ENCODE data around the gene NOS3. TPM values are rescaled to one million over a fixed set of nuclear protein-coding genes. Genes with fewer than 3 reads are reported as not detected.

The NOS3 gene
- total and polyA plus RNA-seq, 2 donors (not counting 3 experiments of a cell fraction or from before 2014, with no cell fraction given) = 82.8 to 95.1 TPM

DNA sequence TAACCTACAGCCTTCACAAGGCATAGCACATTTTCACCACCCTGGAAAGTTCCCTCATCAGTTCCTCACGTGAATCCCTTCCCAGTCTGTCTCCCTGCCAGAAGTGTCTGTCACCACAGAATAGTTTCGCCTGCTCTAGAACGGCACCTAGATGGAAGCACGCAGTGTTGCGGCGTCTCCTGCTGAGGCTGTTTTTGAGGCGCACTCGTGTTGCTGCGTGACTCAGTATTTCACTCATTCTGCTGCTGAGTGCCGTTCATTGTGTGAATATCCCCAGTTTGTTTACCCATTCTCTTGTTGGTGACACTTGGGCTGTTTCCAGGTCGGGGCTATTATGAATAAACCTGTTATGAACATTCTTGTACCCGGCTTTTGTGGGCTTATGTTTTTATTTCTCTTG lies 12.8 kb downstream of the NOS3 start:
- peak overlapping the region; percentile 11 for H3K4me2 ChIP-seq (ENCODE audit: insufficient read depth, low read length)
- no peaks in the 10 kb centered on the region for H3K9me1 ChIP-seq (replicated peaks; ENCODE audit: control insufficient read depth, extremely low read depth, insufficient read depth, low read length)
- intact Hi-C loops (cut with micrococcal nuclease) = loop anchor here (1.0 kb wide), 1 partner anchor 9 kb away; no protein-coding TSS in a partner anchor
- CTCF ChIA-PET = interaction anchor here (0.8 to 9.4 kb wide), 7 partner anchors 9 to 105 kb away, joined by 3 to 107 read pairs (median 3); partner anchors contain the start of gene ATG9B
- peak overlapping the region; percentile 8 for H3K9ac ChIP-seq (replicated peaks; ENCODE audit: extremely low read depth, insufficient read depth, low read length)
- dilution Hi-C loops (cut with MboI; ENCODE audit: extremely low pct_ligation_motif_present, low sequenced_read_pairs) = no loop called here
- H3K9me3 ChIP-seq (replicated peaks; ENCODE audit: control insufficient read depth, insufficient read depth, low read length) = no peaks in the 10 kb centered on the region
- FAIRE-seq = peak; percentile 95
- no peak overlapping the region for H2AFZ ChIP-seq (ENCODE audit: low read depth, low read length)
- TF ChIP-seq CTCF (IDR thresholded peaks at IDR 0.05; ENCODE audit: extremely low read depth in 1 of 2, insufficient read depth in 1 of 2, low read depth in 1 of 2, low read length in 2 of 2) (no peak), MAX (IDR thresholded peaks at IDR 0.05; ENCODE audit: insufficient read depth, insufficient read length) (no peak), POLR2A (IDR thresholded peaks at IDR 0.05; ENCODE audit: low read depth, low read length) (no peak), EZH2 (IDR thresholded peaks at IDR 0.05; ENCODE audit: borderline replicate concordance, low read depth, low read length, severe bottlenecking) (no peak), POLR2AphosphoS5 (IDR thresholded peaks at IDR 0.05; ENCODE audit: insufficient read depth, low read depth, low read length) (peak; percentile 55), FOS (IDR thresholded peaks at IDR 0.05; ENCODE audit: borderline replicate concordance, insufficient read depth, low read length) (peak; percentile 60), MYC (IDR thresholded peaks at IDR 0.05; ENCODE audit: low read depth, low read length) (peak; percentile 33), GATA2 (IDR thresholded peaks at IDR 0.05; ENCODE audit: insufficient read depth, insufficient read length, low read depth, low read length) (no peak), JUN (IDR thresholded peaks at IDR 0.05; ENCODE audit: borderline replicate concordance, insufficient read depth, insufficient read length, low read depth) (peak; percentile 50)
- peak overlapping the region; percentile 44 for H3K27ac ChIP-seq (ENCODE audit: insufficient read depth, low read depth, low read length)
- POLR2A ChIA-PET = no interaction called here
- no peak overlapping the region for H3K4me3 ChIP-seq (replicated peaks in 1 of 3; ENCODE audit: insufficient read depth in 1 of 3, low read depth in 1 of 3, low read length in 3 of 3)
- H3K4me1 ChIP-seq (ENCODE audit: control insufficient read depth, extremely low read depth, insufficient read depth, low read length) = peaks cover 48% of the 10 kb centered on the region
- peaks cover 0 to 36% of the 10 kb centered on the region in 2 experiments for H3K36me3 ChIP-seq (ENCODE audit: control insufficient read depth in 2 of 2, extremely low read depth in 1 of 2, insufficient read depth in 2 of 2, low read length in 2 of 2)
- BruUV-seq (replicated peaks) = no TSS peak
- peak; percentile 98 for DNase-seq (ENCODE audit: low read depth, low spot score)
- no peaks in the 10 kb centered on the region for H4K20me1 ChIP-seq (replicated peaks; ENCODE audit: control insufficient read depth, extremely low read depth, insufficient read depth, low read length)
- H3K27me3 ChIP-seq (ENCODE audit: control insufficient read depth in 2 of 2, insufficient read depth in 2 of 2, low read length in 2 of 2) = no peaks in the 10 kb centered on the region
- H3K79me2 ChIP-seq (ENCODE audit: control insufficient read depth, insufficient read depth, low read length) = no peaks in the 10 kb centered on the region
